Astrocyte (in vitro differentiated cells and primary cell): ENCODE measurements around the gene SPTLC1.

ENCODE experiments used
- EZH2 ChIP-seq: IDR thresholded peaks from 2 replicates; pipeline ENCODE4 v1.6.1; 2012; ENCODE audit warnings: mild to moderate bottlenecking, low read length, inconsistent platforms; ENCODE audit not compliant: insufficient read depth
- TF ChIP-seq, protein P1 (sequence below): IDR thresholded peaks from 2 replicates; pipeline ENCODE4 v1.5.1; 2011; ENCODE audit warnings: low read depth, mild to moderate bottlenecking, inconsistent platforms, low read length, moderate library complexity; ENCODE audit not compliant: insufficient read depth

- TF ChIP-seq EZH2, result no peak
- TF ChIP-seq, protein P1, sequence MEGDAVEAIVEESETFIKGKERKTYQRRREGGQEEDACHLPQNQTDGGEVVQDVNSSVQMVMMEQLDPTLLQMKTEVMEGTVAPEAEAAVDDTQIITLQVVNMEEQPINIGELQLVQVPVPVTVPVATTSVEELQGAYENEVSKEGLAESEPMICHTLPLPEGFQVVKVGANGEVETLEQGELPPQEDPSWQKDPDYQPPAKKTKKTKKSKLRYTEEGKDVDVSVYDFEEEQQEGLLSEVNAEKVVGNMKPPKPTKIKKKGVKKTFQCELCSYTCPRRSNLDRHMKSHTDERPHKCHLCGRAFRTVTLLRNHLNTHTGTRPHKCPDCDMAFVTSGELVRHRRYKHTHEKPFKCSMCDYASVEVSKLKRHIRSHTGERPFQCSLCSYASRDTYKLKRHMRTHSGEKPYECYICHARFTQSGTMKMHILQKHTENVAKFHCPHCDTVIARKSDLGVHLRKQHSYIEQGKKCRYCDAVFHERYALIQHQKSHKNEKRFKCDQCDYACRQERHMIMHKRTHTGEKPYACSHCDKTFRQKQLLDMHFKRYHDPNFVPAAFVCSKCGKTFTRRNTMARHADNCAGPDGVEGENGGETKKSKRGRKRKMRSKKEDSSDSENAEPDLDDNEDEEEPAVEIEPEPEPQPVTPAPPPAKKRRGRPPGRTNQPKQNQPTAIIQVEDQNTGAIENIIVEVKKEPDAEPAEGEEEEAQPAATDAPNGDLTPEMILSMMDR, result no peak
These were observed 45.6 kb upstream of the SPTLC1 start for GRCh38 chr9:92160786-92161185.
